ENCODE results near the gene DENND2A.

Gene DENND2A

GRCh38 chr7:140619176-140619575 lies 21.4 kb downstream of the DENND2A start:
- DNase-seq = no peak

- DNase-seq = no peak
Measured at GRCh38 chr7:140618306-140618705, 22.3 kb downstream of the DENND2A start.

GRCh38 chr7:140617081-140617480 lies 23.5 kb downstream of the DENND2A start:
- DNase-seq = no peak

- DNase-seq = no peak
Measured at GRCh38 chr7:140616328-140616727, 24.3 kb downstream of the DENND2A start.

- DNase-seq = no peak
Measured at GRCh38 chr7:140611641-140612040, 29.0 kb downstream of the DENND2A start.

GRCh38 chr7:140610204-140611165 lies 30.1 kb downstream of the DENND2A start:
- DNase-seq = no peak

- peak; percentile 75 for DNase-seq
Measured at GRCh38 chr7:140609646-140610045, 31.0 kb downstream of the DENND2A start.

- peak; percentile 40 for DNase-seq
Measured at GRCh38 chr7:140607441-140607989, 33.1 kb downstream of the DENND2A start.

GRCh38 chr7:140605337-140605736 lies 35.3 kb downstream of the DENND2A start:
- DNase-seq = peak; percentile 58

- DNase-seq = peak; percentile 75
Measured at GRCh38 chr7:140604760-140605159, 35.9 kb downstream of the DENND2A start.

- no peak for DNase-seq
Measured at GRCh38 chr7:140604076-140604475, 36.5 kb downstream of the DENND2A start.

GRCh38 chr7:140601566-140602174 lies 38.9 kb downstream of the DENND2A start:
- DNase-seq = no peak

- DNase-seq = no peak
Measured at GRCh38 chr7:140600341-140600740, 40.3 kb downstream of the DENND2A start.

GRCh38 chr7:140597428-140597949 lies 43.1 kb downstream of the DENND2A start:
- DNase-seq = no peak

- peak; percentile 23 for DNase-seq
Measured at GRCh38 chr7:140596519-140597427, 43.8 kb downstream of the DENND2A start.

GRCh38 chr7:140595468-140596092 lies 45.0 kb downstream of the DENND2A start:
- no peak for DNase-seq

- no peak for DNase-seq
Measured at GRCh38 chr7:140594131-140594691, 46.4 kb downstream of the DENND2A start.

- DNase-seq = no peak
Measured at GRCh38 chr7:140593672-140593982, 47.0 kb downstream of the DENND2A start.

- DNase-seq = no peak
Measured at GRCh38 chr7:140592964-140593671, 47.5 kb downstream of the DENND2A start.

- DNase-seq = no peak
Measured at GRCh38 chr7:140591180-140591902, 49.3 kb downstream of the DENND2A start.
